H1 (cell line): Measurements from ENCODE around the gene TROAP. TPM values are rescaled to one million over a fixed set of nuclear protein-coding genes. Genes with fewer than 3 reads are reported as not detected.
A peak's percentile ranks its signal among the peaks of the same experiment; 100 is the strongest.

Source experiments
- ASH2L ChIP-seq: fragments of 200-600, 300-600 bp; sonication (generic); IDR thresholded peaks from one replicate; pipeline ENCODE4 v1.7.1; 2017; ENCODE audit warnings: low read length
- BACH1 ChIP-seq: IDR thresholded peaks from 2 replicates; pipeline ENCODE4 v1.6.1; 2012; ENCODE audit warnings: low read length, improper control_type of control experiment
- BCL11A ChIP-seq, 2 experiments: IDR thresholded peaks; one replicate each; pipeline ENCODE4 v1.6.1; 2011; ENCODE audit warnings: low read depth in 2 of 2, low read length in 2 of 2, mild to moderate bottlenecking in 2 of 2
- CBX5 ChIP-seq: fragments of 300-800, 300-1000 bp; sonication (generic); IDR thresholded peaks from 2 replicates; pipeline ENCODE4 v1.7.1; 2016; ENCODE audit warnings: antibody characterized with exemption, low read length, low read depth
- CBX8 ChIP-seq: fragments of 300-800, 300-1000 bp; sonication (generic); IDR thresholded peaks from 2 replicates; pipeline ENCODE4 v1.7.1; 2016; ENCODE audit warnings: low read depth, low read length, borderline replicate concordance
- CHD2 ChIP-seq: IDR thresholded peaks from 2 replicates; pipeline ENCODE4 v1.6.1; 2012; ENCODE audit warnings: low read length, improper control_type of control experiment
- CREB1 ChIP-seq: IDR thresholded peaks from 2 replicates; pipeline ENCODE4 v1.6.1; 2012; ENCODE audit warnings: inconsistent platforms
- CTBP2 ChIP-seq: IDR thresholded peaks from 2 replicates; pipeline ENCODE4 v1.7.0; 2011; ENCODE audit warnings: borderline replicate concordance, mild to moderate bottlenecking, moderate library complexity, mixed read lengths, low read length; ENCODE audit not compliant: insufficient read depth, insufficient read length
- EGR1 ChIP-seq: IDR thresholded peaks from 2 replicates; pipeline ENCODE4 v1.6.1; 2011; ENCODE audit warnings: low read depth, low read length, borderline replicate concordance
- EP300 ChIP-seq, 2 experiments: IDR thresholded peaks; 1 replicate in 1 of 2; 2 replicates in 1 of 2; pipeline ENCODE4 v1.6.1; 2011 to 2012; ENCODE audit warnings: low read depth in 2 of 2, low read length in 2 of 2, mild to moderate bottlenecking in 2 of 2, borderline replicate concordance in 1 of 2, inconsistent platforms in 1 of 2, moderate library complexity in 1 of 2
- KDM1A ChIP-seq: fragments of 200-600, 300-600 bp; sonication (generic); IDR thresholded peaks from 2 replicates; pipeline ENCODE4 v1.7.1; 2016; ENCODE audit warnings: mild to moderate bottlenecking, low read length, borderline replicate concordance
- KDM4A ChIP-seq: IDR thresholded peaks from one replicate; pipeline ENCODE4 v1.7.1; 2012; ENCODE audit warnings: low read depth, mild to moderate bottlenecking, moderate library complexity, low read length, inconsistent platforms; ENCODE audit not compliant: severe bottlenecking
- MAX ChIP-seq: IDR thresholded peaks from 2 replicates; pipeline ENCODE4 v1.6.1; 2012; ENCODE audit warnings: inconsistent platforms
- NANOG ChIP-seq: IDR thresholded peaks from 2 replicates; pipeline ENCODE4 v1.6.1; 2011; ENCODE audit warnings: low read length, low read depth, mild to moderate bottlenecking, inconsistent platforms; ENCODE audit not compliant: insufficient read depth, poor library complexity, severe bottlenecking
- POLR2A ChIP-seq, 2 experiments: IDR thresholded peaks; 1 replicate in 1 of 2; 2 replicates in 1 of 2; pipeline ENCODE4 v1.6.1; 2011; ENCODE audit warnings: low read depth in 2 of 2, low read length in 2 of 2, mild to moderate bottlenecking in 2 of 2; ENCODE audit errors: control extremely low read depth in 1 of 2
- RFX5 ChIP-seq: IDR thresholded peaks from 2 replicates; pipeline ENCODE4 v1.6.1; 2011; ENCODE audit warnings: low read depth, low read length, improper control_type of control experiment, borderline replicate concordance
- RNF2 ChIP-seq: fragments of 200-900, 300-1000 bp; sonication (generic); IDR thresholded peaks from 2 replicates; pipeline ENCODE4 v1.7.1; 2016; ENCODE audit warnings: borderline replicate concordance, low read depth, mild to moderate bottlenecking, antibody characterized with exemption, low read length; ENCODE audit not compliant: poor library complexity, severe bottlenecking; ENCODE audit errors: missing control alignments
- SAP30 ChIP-seq: fragments of 300-600 bp; sonication (generic); IDR thresholded peaks from 2 replicates; pipeline ENCODE4 v1.7.1; 2012; ENCODE audit warnings: low read length, moderate library complexity, mild to moderate bottlenecking, inconsistent platforms; ENCODE audit not compliant: insufficient read depth, insufficient replicate concordance
- SIN3A ChIP-seq, 2 experiments: IDR thresholded peaks in 1 of 2; conservative IDR thresholded peaks in 1 of 2; 2 replicates each; pipeline ENCODE4 v1.6.1; 2011 to 2012; ENCODE audit warnings: low read length in 2 of 2, improper control_type of control experiment in 1 of 2, low read depth in 1 of 2, mild to moderate bottlenecking in 1 of 2
- SP4 ChIP-seq: IDR thresholded peaks from 2 replicates; pipeline ENCODE4 v1.6.1; 2012; ENCODE audit warnings: low read length, inconsistent platforms
- SUZ12 ChIP-seq: fragments of 200-600 bp; sonication (generic); IDR thresholded peaks from 2 replicates; pipeline ENCODE4 v1.6.1; 2012; ENCODE audit warnings: mild to moderate bottlenecking, inconsistent platforms, low read length, moderate library complexity, mixed read lengths
- TAF1 ChIP-seq: IDR thresholded peaks from 2 replicates; pipeline ENCODE4 v1.6.1; 2011; ENCODE audit warnings: mild to moderate bottlenecking, low read depth, low read length
- TBP ChIP-seq: IDR thresholded peaks from 2 replicates; pipeline ENCODE4 v1.6.1; 2011; ENCODE audit warnings: low read depth, low read length, improper control_type of control experiment
- polyA plus RNA-seq, 7 experiments: library from polyadenylated mRNA; depleted of rRNA in 3 of 7; stranded (reverse) in 5 of 7; unstranded in 2 of 7; fragments of >200 nt in 5 of 7; fragments of 200-250 nt in 2 of 7; gene quantifications; 1 replicate in 5 of 7; 2 replicates in 1 of 7; 4 replicates in 1 of 7; pipeline versions ENCODE4 v1.2.1 to v1.2.3, GENCODE V29; 2011 to 2013; ENCODE audit warnings: missing spikeins in 2 of 7, mixed read lengths in 2 of 7
- total RNA-seq: library from RNA; stranded (reverse); fragmentation: NEBNext Ultra II Directional; extraction: Animal tissue kit (Norgen Biotek cat#: 25700); gene quantifications from 2 replicates; pipeline ENCODE4 v1.2.1, GENCODE V29; 2021

Gene TROAP
- total and polyA plus RNA-seq, 2 of the 8 experiments (the other 6 are each of a cell fraction or from before 2014, with no cell fraction given): 36.7 to 52.0 TPM

- TF ChIP-seq TBP (peak; percentile 65; the same call in 1 of the 2 replicates), KDM4A (peak; percentile 81), EGR1 (peak; percentile 91), SAP30 (no peak), RFX5 (no peak), EP300 (IDR thresholded peaks at IDR 0.05; ENCODE audit: borderline replicate concordance in 1 of 2, low read depth in 2 of 2, low read length in 2 of 2) (no peak), POLR2A (IDR thresholded peaks at IDR 0.05; ENCODE audit: control extremely low read depth in 1 of 2, low read depth in 2 of 2, low read length in 2 of 2) (no peak), KDM1A (no peak), ASH2L (no peak), CTBP2 (no peak), BCL11A (IDR thresholded peaks at IDR 0.05; ENCODE audit: low read depth in 2 of 2, low read length in 2 of 2) (no peak), NANOG (no peak), CBX5 (no peak), BACH1 (no peak), SP4 (no peak; the same call in 1 of the 2 replicates), SIN3A (conservative IDR thresholded peaks at IDR 0.05 in 1 of 2, IDR thresholded peaks at IDR 0.05 in 1 of 2; ENCODE audit: low read depth in 1 of 2, low read length in 2 of 2) (no peak), TAF1 (peak; percentile 51; the same call in 1 of the 2 replicates), CBX8 (no peak), CREB1 (peak; percentile 65), MAX (no peak), SUZ12 (peak; percentile 87), CHD2 (no peak), RNF2 (no peak)
Observed at GRCh38 chr12:49336645-49337584, 13.9 kb downstream of the TROAP start, which contains the start of gene C1QL4 (continued).
